Endometrium (tissue), 2 donors: ENCODE data around the gene ITPKA.
"Not testable (repeated sequence)": the region's sequence is repeated elsewhere in the genome, so short reads cannot be mapped to it uniquely, and the experiment has no call there.

Experiments
- FAIRE-seq: peaks from 2 replicates; lab custom pipeline; 2012; peaks lifted over from hg19 to GRCh38; lab: Jason Lieb, UNC
- donor health status: control.
- donor health status: control.

Gene ITPKA

DNA sequence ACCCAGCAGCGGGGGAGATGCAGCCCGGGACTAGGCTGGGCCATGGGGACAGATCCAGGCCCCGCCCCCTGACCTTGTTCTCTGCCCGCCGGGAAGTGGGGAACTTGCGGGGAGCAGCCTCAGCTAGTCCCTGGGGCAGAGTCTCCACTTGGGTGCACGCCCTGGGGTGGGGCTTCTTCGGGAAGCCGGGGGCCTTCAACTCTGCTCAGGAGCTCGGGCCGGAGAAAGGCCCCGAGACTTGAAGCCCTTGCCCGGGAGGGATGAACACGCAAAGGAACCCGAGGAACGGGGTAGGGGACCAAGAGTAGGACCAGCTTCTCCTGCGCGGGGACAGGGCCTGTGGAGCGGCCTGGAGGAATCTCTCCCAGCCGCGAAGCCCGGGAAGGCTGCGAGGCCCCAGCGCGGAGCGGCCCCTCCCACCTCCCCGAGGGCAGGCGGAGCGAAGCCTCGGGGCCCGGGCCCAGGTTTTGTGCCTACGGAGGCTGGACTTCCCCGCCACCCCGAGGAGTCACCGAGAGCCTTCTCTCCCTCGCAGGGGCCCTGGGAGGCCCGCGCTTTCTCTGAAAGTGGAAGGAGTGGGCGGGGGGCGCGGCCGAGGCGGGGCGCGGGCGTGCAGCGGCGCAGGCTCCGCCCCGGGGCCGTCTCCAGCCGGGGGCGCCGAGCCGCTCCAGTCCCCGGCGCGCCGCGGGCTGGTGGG is at the start of gene ITPKA:
ITPKA (plus strand) TSS at position 670 of the 697 bp plus-strand sequence. CDS start 54 bp downstream, outside the sequence.
- no peak for FAIRE-seq

DNA sequence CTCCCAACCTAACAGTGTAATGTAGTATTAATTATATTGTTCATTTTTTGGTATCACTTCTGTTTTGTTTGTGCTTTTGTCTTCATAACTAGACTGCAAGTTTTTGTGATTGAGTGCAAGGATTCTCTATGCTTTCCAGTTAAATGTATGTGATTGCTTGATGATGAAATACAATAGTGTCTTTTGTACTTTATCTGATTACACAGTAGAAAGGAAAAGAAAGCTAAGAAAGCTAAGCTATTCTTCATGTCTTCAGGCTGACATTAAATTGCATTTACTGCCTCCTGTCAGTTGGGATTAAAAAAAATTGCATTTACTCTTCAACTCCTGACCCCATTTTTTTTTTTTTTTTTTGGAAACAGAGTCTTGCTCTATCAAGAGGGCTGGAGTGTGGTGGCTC is 48.3 kb upstream of the ITPKA start:
- FAIRE-seq: no peak

DNA sequence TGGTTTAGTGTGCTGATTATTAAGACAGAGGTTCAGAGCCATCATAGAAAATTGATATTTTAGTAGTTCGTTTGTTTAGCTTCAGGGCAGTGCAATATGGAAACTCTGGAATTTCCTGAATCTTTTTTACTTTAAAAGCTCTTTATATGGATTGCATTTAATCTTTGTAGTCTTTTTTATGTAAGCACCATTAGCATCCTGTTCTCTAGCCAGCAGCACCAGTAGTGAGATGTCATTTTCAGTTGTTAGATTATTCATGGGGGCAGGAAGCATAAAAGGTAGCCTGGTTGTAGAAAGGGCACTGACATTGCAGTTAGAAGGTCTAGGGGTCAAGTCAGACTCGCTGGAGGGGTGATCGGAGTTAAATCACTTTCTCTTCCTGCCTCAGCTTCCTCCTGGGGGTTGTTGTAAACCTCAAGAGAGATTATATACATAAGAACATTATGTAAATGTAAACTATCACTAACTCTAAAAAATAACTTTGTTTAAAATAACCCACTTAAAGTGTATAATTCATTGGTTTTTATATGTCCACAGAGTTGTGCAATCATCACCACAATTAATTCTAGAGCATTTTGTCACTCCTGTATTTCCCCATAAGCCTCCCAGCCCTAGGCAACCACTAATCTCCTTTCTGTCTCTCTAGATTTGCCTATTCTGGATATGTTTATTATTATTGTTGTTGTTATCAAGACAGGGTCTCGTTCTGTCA is 31.4 kb upstream of the ITPKA start:
- no peak for FAIRE-seq

DNA sequence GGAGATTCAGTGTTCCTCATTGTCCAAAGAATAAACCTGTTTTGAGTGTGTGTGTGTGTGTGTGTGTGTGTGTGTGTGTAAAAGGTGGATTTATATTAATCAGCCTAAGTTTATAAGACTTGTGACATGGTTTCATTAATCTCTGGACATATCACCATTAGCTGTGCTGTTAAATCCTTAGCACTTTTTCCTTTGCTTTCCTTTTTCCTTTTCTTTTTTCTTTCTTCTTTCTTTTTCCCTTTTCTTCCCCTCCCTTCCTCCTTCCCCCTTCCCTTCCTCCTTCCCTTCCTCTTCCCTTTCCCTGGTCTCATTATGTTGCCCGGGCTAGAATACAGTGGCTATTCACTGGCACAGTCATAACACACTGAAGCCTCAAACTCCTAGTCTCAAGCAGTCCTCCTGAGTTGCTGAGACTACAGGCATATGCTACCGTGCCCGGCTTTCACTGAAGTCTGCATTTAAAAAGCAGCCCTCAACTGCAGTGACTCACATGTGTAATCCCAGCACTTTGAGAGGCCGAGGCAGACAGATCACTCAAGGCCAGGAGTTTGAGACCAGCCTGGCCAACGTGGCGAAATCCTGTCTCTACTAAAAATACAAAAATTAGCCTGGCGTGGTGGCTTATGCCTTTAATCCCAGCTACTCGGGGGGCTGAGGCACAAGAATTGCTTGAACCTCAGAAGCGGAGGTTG is 28.6 kb upstream of the ITPKA start:
- no peak for FAIRE-seq

DNA sequence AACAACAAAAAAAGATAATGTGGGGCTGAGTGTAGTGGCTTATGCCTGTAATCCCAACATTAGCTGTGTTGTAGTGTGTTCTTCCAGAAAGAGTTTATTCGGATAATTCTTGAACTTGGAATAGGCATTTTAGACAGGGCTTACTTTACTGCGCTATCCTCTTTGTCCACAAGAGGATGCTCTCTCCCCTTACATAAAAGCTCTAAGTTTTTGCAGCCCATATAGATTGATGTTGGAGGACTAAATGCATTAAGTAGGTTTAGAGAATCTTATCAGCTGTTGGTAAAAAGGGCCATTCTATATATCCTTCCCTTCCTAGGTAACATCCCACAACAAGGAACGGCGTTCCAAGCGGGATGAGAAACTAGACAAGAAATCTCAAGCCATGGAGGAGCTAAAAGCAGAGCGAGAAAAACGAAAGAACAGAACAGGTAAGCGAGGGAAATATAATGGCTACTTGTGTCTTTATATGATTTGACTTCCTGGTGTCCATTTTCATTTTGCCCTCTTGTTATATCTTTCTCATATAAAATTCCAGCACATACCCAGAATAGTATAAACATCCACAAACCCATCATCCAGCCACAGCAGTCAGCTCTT is 27.8 kb upstream of the ITPKA start:
- no peak for FAIRE-seq

DNA sequence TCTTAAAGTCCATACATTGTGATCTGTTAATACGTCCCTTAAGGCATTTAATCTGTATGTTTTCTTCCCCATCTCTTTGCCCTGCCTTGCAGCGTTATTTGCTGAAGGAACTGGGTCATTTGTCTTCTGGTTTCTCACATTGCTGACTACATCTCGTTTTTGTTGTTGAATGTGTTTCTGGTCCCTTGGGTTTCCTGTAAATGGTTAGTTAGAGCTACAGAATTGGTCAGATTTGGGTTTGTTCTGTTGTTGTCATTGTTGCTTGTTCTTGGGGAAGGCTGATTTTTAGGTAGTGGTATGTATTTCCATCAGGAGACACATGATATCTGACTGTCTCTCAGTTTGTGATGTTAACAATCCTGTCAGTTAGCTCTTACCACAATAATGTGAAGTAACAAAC is 27.0 kb upstream of the ITPKA start:
- no peak for FAIRE-seq

DNA sequence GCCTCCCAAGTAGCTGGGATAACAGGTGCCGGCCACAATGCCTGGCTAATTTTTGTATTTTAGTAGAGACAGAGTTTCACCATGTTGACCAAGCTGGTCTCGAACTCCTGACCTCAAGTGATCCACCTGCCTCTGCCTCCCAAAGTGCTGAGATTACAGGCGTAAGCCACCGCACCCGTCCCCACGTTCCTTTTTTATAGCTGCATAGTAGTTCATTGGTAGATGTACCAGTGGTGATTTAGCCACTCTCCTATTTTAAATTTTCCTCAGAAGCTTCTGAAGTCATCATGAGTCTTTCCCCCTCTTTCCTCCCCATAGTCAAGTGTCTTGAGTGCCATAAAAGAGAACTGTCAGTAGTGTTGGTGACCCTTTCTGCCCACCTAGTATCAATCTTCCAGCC is 24.0 kb upstream of the ITPKA start:
- FAIRE-seq: not testable (repeated sequence)

DNA sequence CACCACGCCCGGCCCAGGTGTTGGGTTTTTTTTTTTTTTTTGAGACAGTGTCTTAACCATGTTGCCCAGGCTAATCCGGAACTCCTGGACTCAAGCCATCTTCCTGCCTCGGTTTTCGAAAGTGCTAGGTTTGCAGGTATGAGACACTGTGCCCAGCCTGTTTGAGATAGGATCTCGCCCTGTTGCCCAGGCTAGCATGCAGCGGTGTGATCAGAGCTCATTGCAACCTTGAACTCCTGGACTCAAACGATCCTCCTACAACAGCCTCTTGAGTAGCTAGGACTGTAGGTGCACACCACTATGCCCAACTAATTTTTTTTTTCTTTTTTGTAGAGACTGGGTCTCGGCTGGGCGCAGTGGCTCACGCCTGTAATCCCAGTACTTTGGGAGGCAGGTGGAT is 20.3 kb upstream of the ITPKA start:
- FAIRE-seq: no peak

DNA sequence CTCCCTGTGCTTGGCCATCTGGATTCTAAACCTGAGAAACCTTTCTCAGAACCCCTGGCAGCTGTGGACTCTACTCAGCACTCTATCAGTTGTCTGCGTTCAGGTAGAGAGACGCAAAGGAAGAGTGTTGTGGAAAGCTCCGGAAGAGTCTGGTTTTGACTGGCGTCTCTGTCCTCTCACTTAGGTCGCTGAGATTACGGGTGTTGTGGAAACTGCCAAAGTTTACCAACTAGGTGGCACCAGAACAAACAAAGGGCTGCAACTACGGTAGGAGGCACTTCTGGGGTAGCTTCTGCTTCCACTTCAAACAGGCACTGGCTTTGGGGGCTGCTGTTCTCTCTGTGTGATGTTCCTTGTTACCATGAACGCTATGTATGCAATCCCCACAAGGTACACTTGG is 19.2 kb upstream of the ITPKA start:
- FAIRE-seq: no peak

DNA sequence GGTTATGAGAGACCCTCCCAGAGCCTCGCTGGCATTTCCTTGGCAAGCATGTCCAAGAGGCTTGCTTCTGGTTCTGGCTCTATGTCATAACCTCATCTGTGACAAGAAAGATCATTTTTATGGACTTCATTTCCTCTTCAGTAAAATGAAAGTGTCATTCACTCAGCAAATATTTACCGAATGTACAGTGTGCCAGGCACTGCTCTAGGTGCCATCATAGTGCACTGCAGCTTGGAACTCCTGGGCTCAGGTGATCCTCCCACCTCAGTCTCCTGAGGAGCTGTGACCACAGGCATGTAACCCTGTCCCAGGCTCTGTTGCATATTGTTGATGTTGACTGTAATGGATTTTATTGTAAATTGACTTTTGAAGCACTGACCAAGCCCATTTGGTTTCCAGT is 18.7 kb upstream of the ITPKA start:
- FAIRE-seq: no peak

DNA sequence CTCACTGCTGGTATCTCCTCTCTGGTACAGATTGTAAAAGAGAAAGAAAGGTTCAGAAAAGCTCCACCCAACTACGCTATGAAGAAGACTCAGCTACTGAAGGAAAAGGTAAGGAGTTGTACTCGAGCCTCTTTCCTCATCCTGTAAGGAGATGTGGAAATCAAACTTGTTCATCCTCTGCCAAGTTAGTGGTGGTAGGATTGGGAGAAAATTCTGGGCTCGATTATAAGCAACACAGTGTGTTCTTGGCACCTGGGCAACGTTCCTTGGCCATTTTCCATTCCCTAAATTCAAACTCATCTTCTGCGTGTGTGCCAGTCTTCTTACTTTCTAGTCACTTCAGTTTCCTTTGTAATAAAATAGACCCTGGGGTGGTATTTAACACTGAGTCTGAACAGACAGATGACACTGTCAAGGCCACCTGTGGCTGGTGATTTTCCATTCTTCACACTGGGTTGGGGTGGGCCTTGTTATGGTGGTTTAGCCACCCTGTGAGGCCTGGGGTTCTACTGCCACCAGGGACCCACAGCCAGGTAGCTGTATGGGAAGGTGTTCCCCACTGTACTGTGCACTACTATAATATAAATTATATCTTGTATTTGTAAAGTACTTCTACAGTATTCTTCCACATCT is 17.1 kb upstream of the ITPKA start:
- FAIRE-seq: no peak

DNA sequence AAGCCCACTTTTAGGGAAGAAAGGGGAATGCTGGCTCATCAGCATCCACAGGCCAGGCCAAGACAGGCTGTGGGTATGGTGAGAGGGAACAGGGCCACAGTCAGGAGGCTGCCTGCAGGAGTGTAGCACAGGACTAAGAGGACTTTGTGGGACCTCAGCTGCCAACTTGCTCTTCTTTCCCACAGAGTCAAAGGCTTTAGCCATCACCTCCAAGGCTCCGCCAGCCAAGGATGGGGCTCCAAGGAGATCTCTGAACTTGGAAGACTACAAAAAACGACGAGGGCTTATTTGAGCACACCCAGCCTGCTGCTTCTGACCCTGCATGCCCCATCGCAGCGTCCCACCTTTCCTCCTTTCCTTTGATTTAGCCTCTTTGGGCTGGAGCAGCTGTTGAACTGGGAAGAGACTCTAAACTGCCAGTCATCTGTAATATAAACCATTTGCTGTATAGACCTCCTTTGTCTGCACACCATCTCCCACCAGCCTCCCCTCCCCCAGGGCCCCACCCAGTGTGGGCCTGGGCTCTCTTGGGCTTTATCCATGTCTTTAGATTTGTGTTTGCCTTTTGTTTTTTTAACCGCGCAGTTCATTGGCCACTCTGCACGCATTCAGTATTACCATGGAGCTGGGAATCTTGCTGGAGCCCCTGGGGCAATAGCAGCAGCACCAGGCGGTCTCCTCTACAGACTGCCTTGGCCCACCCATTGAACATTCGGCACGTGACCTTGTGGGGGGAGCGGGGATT is 13.1 kb upstream of the ITPKA start:
- no peak for FAIRE-seq

DNA sequence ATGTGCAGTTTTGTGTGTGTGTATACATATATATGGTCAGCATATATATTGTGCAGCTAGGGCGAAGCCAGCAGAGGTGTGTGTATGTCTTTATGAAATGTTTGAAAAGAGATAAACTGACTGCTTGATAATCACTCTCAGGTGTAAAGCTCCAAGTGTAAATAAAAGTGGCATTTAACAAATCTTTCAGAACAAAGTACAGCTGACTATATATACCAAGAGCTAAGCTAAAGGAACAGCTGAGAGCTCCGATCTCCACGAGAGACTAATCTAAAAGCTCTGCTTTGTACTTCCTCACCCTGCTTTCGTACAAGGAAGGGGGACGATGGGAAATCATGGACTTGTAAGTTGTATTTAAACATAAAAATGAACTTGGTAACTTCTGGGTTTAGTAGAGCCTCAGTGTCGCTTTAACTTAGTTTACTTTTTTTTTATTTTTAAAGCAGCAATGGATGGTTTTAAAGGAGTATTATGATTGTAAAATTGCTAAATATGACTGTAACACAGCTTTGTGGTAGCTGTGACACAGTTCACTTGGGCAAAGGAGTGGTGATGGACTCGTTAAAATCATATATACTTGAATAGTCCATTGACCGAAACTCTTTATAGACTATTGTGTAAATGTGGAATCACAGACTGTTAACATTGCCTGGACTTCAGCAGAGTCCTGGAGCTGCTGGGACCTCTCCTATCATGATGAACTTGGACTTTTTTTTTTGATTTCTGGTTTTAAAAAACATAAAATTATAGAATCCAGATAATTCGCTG is 11.4 kb upstream of the ITPKA start:
- FAIRE-seq: no peak

DNA sequence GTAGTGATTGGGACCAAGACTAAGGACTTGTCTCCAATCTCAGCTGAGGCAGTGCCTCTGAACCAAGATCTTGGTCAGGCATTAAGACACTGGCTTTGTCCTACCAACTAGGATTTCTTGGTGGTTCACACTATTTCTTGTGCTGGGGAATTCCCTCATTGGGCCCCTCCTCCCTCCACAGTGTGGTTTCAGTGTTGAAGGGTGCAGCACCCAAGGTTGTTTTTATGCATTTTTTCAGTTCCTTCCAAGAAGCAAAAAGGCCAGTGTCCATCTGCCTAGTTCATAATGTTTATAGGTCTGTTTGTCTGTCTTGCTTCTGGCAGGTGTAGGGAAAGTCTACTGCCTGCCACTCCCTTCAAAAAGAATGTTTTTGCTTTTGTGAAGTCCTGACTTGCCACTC is 10.6 kb upstream of the ITPKA start:
- FAIRE-seq: no peak

DNA sequence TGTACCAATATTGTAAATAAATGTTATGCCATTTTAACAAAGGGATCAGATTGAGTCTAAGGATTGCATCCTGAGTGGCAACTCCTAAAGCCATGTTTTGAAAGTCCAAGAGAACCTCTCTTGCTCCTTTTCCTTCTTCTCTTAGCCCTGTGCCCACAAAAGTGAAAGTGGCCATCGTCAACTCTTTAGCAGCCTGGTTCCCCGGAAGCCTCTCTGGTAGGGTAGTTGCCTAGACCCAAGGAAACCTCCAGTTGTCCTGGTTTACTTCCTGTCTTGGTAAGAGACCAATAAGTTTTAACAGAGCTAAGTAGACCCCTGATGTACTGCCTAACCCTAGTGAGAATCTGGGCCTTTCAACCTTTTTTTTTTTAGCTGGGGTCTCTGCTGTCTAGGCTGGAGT is 10.2 kb upstream of the ITPKA start:
- FAIRE-seq: no peak

DNA sequence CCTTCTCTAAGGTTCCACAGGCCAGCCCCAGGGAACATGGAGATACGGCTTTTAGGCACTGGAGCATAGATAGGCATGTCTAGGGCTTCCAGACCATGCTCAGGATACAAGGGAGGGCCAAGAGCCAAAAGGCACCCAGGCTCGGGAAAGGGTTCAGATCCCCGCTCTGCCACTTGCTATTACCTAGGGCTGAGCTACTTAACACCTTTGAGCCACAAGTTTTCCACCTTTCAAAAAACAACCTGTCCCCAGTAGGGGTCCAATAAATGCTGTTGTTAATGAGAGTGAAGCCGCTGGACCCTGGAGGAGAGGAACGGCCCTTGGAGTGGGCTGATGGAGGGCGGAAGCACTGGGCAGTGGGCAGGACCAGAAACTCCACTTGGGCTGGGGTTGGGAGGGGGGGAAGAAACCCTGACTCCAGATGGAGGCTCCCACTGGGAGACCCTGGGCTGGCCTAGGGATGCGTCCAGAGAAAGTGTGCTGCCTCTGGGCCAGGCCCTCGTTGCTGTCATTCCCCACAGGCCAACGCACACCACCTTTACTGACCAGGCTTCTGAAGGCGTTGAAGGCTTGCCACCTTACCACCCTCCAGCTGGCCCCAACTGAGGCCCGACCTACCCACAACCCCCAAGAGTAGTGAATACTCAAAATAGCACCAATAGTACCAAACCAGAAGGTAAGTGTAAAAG is 8.6 kb upstream of the ITPKA start:
- no peak for FAIRE-seq

DNA sequence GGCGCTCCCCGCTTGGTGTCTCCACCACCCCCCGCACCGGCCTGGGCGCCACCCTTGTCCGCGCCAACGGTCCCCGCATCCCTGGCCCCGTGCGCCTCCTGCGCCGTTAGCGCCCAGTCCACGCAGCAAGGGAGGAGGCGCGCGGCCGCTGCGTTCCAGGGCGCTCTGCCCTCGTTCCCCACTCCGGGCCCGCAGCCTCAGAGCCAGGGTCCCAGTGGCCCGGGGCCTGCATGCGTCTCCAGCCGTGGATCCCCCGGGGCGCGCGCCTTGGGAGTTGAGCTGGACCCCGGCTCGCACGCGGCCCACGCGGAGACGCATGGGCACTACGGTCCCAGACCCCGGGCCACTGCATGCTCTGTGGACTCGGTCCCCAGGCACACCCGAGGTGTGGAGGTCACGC is 7.4 kb upstream of the ITPKA start:
- no peak for FAIRE-seq

DNA sequence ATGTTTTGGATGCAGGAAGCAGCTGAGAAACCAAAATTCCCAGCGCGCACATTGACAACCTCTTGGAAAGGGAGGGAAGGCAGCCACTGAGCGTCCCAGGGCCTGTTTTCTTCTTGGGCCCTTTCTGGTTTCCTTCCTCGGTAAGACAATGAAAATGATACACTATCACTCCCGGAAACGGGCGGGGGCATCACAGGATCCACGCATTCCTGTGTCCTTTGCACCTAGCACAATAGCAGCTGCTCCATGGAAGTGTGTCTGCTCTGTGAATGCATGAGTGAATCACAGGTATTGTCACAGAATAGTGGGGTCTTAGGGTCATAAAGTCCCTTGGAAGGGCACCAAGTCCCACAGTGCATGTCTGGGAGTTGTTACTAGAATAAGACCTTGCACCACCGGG is 6.3 kb upstream of the ITPKA start:
- FAIRE-seq: no peak

DNA sequence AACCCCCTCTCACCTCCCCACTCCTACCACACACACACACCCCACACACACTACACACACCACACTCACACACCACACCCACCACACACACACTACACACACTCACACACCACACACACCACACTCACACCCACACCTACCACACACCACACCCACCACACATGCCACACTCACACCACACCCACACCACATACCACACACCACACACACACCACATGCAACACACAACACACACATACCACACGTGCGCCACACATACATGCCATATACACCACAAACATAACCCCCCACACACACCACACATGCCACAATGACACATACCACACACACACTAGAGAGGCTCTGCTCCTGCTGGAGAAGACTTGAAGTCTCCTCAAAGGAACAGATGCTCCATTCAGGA is 5.9 kb upstream of the ITPKA start:
- no peak for FAIRE-seq

DNA sequence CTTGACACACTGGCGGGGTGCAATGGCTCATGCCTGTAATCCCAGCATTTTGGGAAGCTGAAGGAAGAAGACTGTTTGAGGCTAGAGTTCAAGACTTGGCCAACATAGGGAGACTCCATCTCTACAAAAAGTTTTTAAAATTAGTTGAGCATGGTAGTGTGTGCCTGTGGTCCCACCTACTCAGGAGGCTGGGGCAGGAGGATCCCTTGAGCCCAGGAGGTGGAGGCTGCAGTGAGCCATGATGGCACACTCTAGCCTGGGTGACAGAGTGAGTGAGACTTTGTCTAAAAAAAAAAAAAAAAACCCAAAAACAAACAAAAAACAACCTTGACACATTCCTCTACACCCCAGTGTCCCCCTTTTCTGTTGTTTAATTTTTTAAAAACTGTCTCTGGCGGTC is 4.0 kb upstream of the ITPKA start:
- FAIRE-seq: no peak
